ENCODE measurements around the gene L1TD1.

The L1TD1 gene

GRCh38 chr1:62187548-62187947 is 7.1 kb upstream of the L1TD1 start:
- H3K4me3 ChIP-seq (replicated peaks; ENCODE audit: low read depth, low read length): no peak overlapping the region
- TF ChIP-seq CTCF (IDR thresholded peaks at IDR 0.05; ENCODE audit: low read depth, low read length, missing control alignments): no peak
- no peak for DNase-seq (ENCODE audit: extremely low read depth, low read depth)

DNA sequence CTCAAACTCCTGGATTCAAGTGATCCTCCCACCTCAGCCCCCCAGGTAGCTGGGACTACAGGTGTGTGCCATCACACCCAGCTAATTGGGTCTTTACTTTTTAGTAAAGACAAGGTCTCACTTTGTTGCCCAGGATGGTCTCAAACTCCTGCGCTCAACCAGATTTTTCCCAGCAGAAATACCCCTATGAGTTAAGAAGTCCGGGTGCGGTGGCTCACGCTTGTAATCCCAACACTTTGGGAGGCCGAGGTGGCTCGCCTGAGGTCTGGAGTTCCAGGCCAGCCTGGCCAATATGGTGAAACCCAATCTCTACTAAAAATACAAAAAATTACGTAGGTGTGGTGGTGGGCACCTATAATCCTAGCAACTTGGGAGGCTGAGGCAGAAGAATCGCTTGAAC is 6.5 kb upstream of the L1TD1 start:
- DNase-seq (ENCODE audit: extremely low read depth, low read depth): no peak
- TF ChIP-seq CTCF (IDR thresholded peaks at IDR 0.05; ENCODE audit: low read depth, low read length, missing control alignments): no peak
- H3K4me3 ChIP-seq (replicated peaks; ENCODE audit: low read depth, low read length): no peak overlapping the region

GRCh38 chr1:62196086-62196690 is 1.5 kb downstream of the L1TD1 start:
- no peak overlapping the region for H3K4me3 ChIP-seq (replicated peaks; ENCODE audit: low read depth, low read length)
- TF ChIP-seq CTCF (IDR thresholded peaks at IDR 0.05; ENCODE audit: low read depth, low read length, missing control alignments): no peak
- DNase-seq (ENCODE audit: extremely low read depth, low read depth): no peak

DNA sequence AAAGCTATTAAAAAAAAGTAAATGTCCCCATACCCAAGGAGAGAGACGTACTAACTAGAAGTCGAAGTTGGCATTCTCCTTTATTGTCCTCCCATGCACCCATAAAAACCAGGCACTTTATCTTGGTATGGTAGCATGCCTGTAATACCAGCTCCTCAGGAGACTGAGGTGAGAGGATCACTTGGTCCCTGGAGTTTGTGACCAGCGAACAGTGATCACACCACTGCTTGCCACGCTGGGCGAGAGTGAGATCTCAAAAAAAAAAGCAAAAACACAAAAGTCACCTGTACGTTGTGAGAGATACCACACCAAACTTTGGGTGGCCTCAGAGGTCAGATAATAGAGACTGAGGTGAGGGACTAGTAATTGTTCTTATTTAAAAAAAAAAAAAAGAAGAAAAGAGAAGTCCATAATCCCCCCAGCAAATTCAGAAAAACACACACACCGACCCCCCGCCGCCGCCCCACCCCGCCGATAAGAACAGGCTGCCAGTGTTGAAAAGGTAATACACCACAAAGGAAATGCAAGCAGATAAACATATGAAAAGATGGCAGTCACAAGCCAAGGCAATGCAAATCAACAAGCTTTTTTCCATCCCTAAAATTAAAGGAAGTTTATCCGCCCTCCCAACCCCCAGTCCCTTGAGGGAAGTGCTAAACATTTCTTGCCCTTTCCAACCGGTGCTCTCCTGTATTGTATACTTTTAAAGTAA is 3.6 kb downstream of the L1TD1 start:
- no peak for DNase-seq (ENCODE audit: extremely low read depth, low read depth)
- no peak overlapping the region for H3K4me3 ChIP-seq (replicated peaks; ENCODE audit: low read depth, low read length)
- TF ChIP-seq CTCF (IDR thresholded peaks at IDR 0.05; ENCODE audit: low read depth, low read length, missing control alignments): no peak

DNA sequence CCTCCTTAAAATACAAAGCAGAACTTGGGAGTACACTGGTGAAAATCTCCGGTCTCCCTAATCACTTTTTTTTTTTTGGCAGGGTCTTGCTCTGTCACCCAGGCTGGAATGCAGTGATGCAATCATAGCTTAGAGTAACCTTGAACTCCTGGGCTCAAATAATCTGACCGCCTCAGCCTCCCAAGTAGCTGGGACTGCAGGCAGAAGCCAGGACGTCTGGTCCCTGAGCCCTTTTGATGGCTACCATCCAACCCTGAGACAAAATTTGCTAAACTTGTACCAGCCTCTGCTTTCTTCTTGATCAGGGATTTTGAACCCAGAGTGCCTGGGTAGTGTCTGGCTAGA is 4.1 kb downstream of the L1TD1 start:
- TF ChIP-seq CTCF (IDR thresholded peaks at IDR 0.05; ENCODE audit: low read depth, low read length, missing control alignments): no peak
- DNase-seq (ENCODE audit: extremely low read depth, low read depth): no peak
- no peak overlapping the region for H3K4me3 ChIP-seq (replicated peaks; ENCODE audit: low read depth, low read length)

DNA sequence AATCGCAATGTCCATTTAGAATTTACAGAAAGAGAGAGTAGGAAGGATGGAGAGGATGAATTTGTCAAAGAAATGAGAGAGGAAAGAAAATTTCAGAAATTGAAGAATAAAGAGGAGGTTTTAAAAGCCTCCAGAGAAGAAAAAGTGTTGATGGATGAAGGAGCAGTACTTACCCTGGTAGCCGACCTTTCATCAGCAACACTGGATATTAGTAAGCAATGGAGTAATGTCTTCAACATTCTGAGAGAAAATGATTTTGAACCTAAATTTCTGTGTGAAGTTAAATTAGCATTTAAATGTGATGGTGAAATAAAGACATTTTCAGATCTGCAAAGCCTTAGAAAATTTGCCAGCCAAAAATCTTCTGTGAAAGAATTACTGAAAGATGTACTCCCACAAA is 12.5 kb downstream of the L1TD1 start:
- TF ChIP-seq CTCF (IDR thresholded peaks at IDR 0.05; ENCODE audit: low read depth, low read length, missing control alignments): no peak

DNA sequence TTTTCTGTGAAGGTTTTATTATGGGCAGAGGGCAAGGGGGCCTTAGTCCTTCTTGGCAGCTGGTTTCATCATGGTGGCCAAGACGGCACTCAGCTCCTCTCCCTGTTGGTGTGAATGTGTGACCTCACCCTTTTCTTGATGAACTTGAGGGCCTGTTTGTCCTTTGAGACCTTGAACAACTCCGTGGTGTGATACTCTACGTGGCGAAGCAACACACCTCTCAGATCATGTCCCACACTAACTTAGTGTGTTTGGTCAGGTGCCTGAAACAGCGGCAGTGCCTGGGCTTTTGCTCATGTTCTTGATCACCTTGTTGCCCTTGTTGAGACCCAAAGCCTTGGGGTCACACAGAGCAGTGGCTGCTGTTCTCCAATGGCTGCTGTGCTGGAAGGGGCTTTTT is 13.4 kb downstream of the L1TD1 start:
- no peak for TF ChIP-seq CTCF (IDR thresholded peaks at IDR 0.05; ENCODE audit: low read depth, low read length, missing control alignments)
- DNase-seq (ENCODE audit: extremely low read depth, low read depth): no peak

More for the DNA sequence above, 12.5 kb downstream of the L1TD1 start:
- no peak for DNase-seq (ENCODE audit: extremely low read depth, low read depth)
- H3K4me3 ChIP-seq (replicated peaks; ENCODE audit: low read depth, low read length): no peak overlapping the region

More for the DNA sequence above, 13.4 kb downstream of the L1TD1 start:
- no peak overlapping the region for H3K4me3 ChIP-seq (replicated peaks; ENCODE audit: low read depth, low read length)
